HepG2 (cell line): ENCODE measurements around the gene TRPT1. TPM values are rescaled to one million over a fixed set of nuclear protein-coding genes. Genes with fewer than 3 reads are reported as not detected.

Experiments
- ATAC-seq: fragments of 200-7000 bp; cut with Tn5 transposase; 3 replicates; pipeline ENCODE4 v1.9.1; 2020; ENCODE audit warnings: mild to moderate bottlenecking, moderate library complexity
- BruUV-seq: library from RNA; stranded (reverse); fragments of 400-500 nt; replicated peaks from 2 replicates; lab custom pipeline; 2021; lab: Mats Ljungman, UMichigan
- CTCF ChIA-PET: fragments of 300-600 bp; formaldehyde crosslinking; extraction: SDS; loops from one replicate; lab custom pipeline; 2021; ENCODE audit warnings: low total read pairs, inconsistent platforms, low intra/inter-chr PET ratio; lab: Yijun Ruan, JAX
- POLR2A ChIA-PET: fragments of 350-600 bp; sonication (Branson Sonifier 250); formaldehyde crosslinking; loops from one replicate; lab custom pipeline; 2020; ENCODE audit warnings: antibody characterized with exemption, inconsistent platforms; lab: Yijun Ruan, JAX
- DNase-seq: peaks from one replicate; pipeline ENCODE4 v3.0.0-alpha.2; 2015; ENCODE audit warnings: low spot score
- FAIRE-seq: peaks from 3 replicates; lab custom pipeline; 2011; peaks lifted over from hg19 to GRCh38; lab: Jason Lieb, UNC
- H2AFZ ChIP-seq: one replicate; pipeline ENCODE4 v1.6.1; 2011; ENCODE audit warnings: low read length, inconsistent platforms
- H3K27ac ChIP-seq: fragments of 300-600 bp; 3 replicates; pipeline ENCODE4 v1.8.0; 2011; ENCODE audit warnings: mixed run types, mild to moderate bottlenecking, mixed read lengths, low read length, inconsistent platforms; ENCODE audit not compliant: insufficient read depth; ENCODE audit errors: extremely low read length
- H3K27me3 ChIP-seq, 2 experiments: fragments of 200-600 bp in 1 of 2; 2 replicates in 1 of 2; 3 replicates in 1 of 2; pipeline versions ENCODE4 v1.6.0 to v1.8.0; 2011; ENCODE audit warnings: low read length in 2 of 2, mild to moderate bottlenecking in 2 of 2, moderate library complexity in 2 of 2, inconsistent platforms in 1 of 2; ENCODE audit not compliant: insufficient read depth in 2 of 2, control insufficient read depth in 1 of 2
- H3K36me3 ChIP-seq, 2 experiments: fragments of 200-600 bp in 1 of 2; replicated peaks in 1 of 2; 2 replicates in 1 of 2; 3 replicates in 1 of 2; pipeline versions ENCODE4 v1.5.1 to v1.8.0; 2011; ENCODE audit warnings: low read length in 2 of 2, inconsistent platforms in 1 of 2; ENCODE audit not compliant: insufficient read depth in 2 of 2, control insufficient read depth in 1 of 2
- H3K4me1 ChIP-seq: 2 replicates; pipeline ENCODE4 v1.5.1; 2012; ENCODE audit warnings: low read length, inconsistent platforms; ENCODE audit not compliant: insufficient read depth
- H3K4me2 ChIP-seq: 2 replicates; pipeline ENCODE4 v1.6.0; 2011; ENCODE audit warnings: low read depth, low read length, inconsistent platforms
- H3K4me3 ChIP-seq, 3 experiments: fragments of 200-600 bp in 1 of 3; sonication (generic), shearing (Covaris generic) in 1 of 3; replicated peaks in 1 of 3; 2 replicates each; pipeline ENCODE4 v1.5.1; 2011 to 2016; ENCODE audit warnings: low read length in 3 of 3, inconsistent platforms in 2 of 3, low read depth in 2 of 3, mild to moderate bottlenecking in 2 of 3, control low read depth in 1 of 3, mixed read lengths in 1 of 3; ENCODE audit not compliant: insufficient read depth in 1 of 3
- H3K79me2 ChIP-seq: one replicate; pipeline ENCODE4 v1.6.1; 2011; ENCODE audit warnings: low read length, inconsistent platforms; ENCODE audit not compliant: insufficient read depth
- H3K9ac ChIP-seq: 2 replicates; pipeline ENCODE4 v1.6.0; 2011; ENCODE audit warnings: mild to moderate bottlenecking, low read depth, low read length, inconsistent platforms; ENCODE audit not compliant: insufficient read depth
- H3K9me3 ChIP-seq: 2 replicates; pipeline ENCODE4 v1.5.1; 2012; ENCODE audit warnings: mild to moderate bottlenecking, low read length
- H4K20me1 ChIP-seq: 2 replicates; pipeline ENCODE4 v1.6.0; 2011; ENCODE audit warnings: inconsistent platforms, mild to moderate bottlenecking, low read length, moderate library complexity; ENCODE audit not compliant: insufficient read depth
- IKZF4 ChIP-seq: sonication (generic); formaldehyde crosslinking; IDR thresholded peaks from 2 replicates; pipeline ENCODE4 v1.5.1; 2020; ENCODE audit warnings: borderline replicate concordance, mild to moderate bottlenecking, low read depth, missing genetic modification reagents; ENCODE audit errors: not compliant biosample characterization
- KDM6A ChIP-seq: IDR thresholded peaks from 2 replicates; pipeline ENCODE4 v1.6.1; 2016; ENCODE audit warnings: low read depth
- PCBP2 ChIP-seq: fragments of 200-400 bp; formaldehyde crosslinking; optimal IDR thresholded peaks from 2 replicates; pipeline ENCODE3; 2018; ENCODE audit warnings: low read length, low read depth; ENCODE audit not compliant: poor library complexity, severe bottlenecking
- PREB ChIP-seq: sonication (generic); formaldehyde crosslinking; IDR thresholded peaks from 2 replicates; pipeline ENCODE4 v1.4.0; 2020; ENCODE audit warnings: missing genetic modification reagents
- SRY ChIP-seq: sonication (generic); formaldehyde crosslinking; IDR thresholded peaks from 2 replicates; pipeline ENCODE4 v1.8.0; 2022; ENCODE audit warnings: mild to moderate bottlenecking, missing genetic modification reagents
- WGBS: methylation state at CpG from one replicate; pipeline ENCODE4 v1.1.6; 2017; ENCODE audit warnings: low lambda C conversion rate; 5-methylcytosine and 5-hydroxymethylcytosine counted together
- in situ Hi-C: cut with HindIII; loops from 2 replicates; pipeline ENCODE4 v1.10.0; 2017; ENCODE audit warnings: low pct_unique_long_range_greater_than_20kb; ENCODE audit not compliant: extremely low pct_ligation_motif_present
- intact Hi-C: fragments of 100-400 bp; cut with micrococcal nuclease; formaldehyde crosslinking; loops from one replicate; pipeline ENCODE4 v1.10.0; 2022; ENCODE audit not compliant: unreplicated experiment
- polyA plus RNA-seq, 8 experiments: library from polyadenylated mRNA; depleted of rRNA in 3 of 8; stranded (reverse) in 7 of 8; unstranded in 1 of 8; fragments of >200 nt; fragmentation: Illumina TruSeq in 4 of 8; extraction: Trizol in 4 of 8; gene quantifications; 2 replicates each; pipeline versions ENCODE4 v1.2.1 to v1.2.3, GENCODE V29; 2011 to 2016; ENCODE audit warnings: low read depth in 4 of 8, missing spikeins in 1 of 8, mixed read lengths in 1 of 8; ENCODE audit not compliant: insufficient read depth in 1 of 8
- total RNA-seq, 5 experiments: library from RNA; depleted of rRNA; stranded (reverse); fragments of >200 nt; fragmentation: Illumina TruSeq; extraction: Trizol; gene quantifications; 2 replicates each; pipeline ENCODE4 v1.2.3, GENCODE V29; 2016; ENCODE audit warnings: low read depth in 1 of 5

Gene TRPT1
- total and polyA plus RNA-seq, 2 of the 13 experiments (the other 11 are each of a cell fraction or from before 2014, with no cell fraction given) = 24.8 to 40.7 TPM

GRCh38 chr11:64211181-64211872 lies 14.7 kb downstream of the TRPT1 start:
- Histone ChIP-seq H3K9me3 (no peaks in the 10 kb centered on the region), H3K4me1 (peaks cover 17% of the 10 kb centered on the region), H3K27ac (no peak overlapping the region), H4K20me1 (no peaks in the 10 kb centered on the region), H3K79me2 (no peaks in the 10 kb centered on the region), H3K9ac (no peak overlapping the region), H3K4me3 (no peak overlapping the region), H2AFZ (no peak overlapping the region), H3K27me3 (peaks cover 0 to 1% of the 10 kb centered on the region in 2 experiments; a peak in 1 of 5 replicates), H3K4me2 (no peak overlapping the region), H3K36me3 (peaks cover 0 to 3% of the 10 kb centered on the region in 2 experiments; a peak in 2 of 5 replicates)
- ChIA-PET CTCF (no interaction called here), POLR2A (interaction anchor here (1.6 to 1.7 kb wide), 2 partner anchors 15 to 25 kb away, joined by 3 to 4 read pairs; partner anchors contain the start of genes NUDT22, STIP1 and TRPT1)
- FAIRE-seq (no peak), ATAC-seq (no peak), DNase-seq (no peak)
- no peak for TF ChIP-seq KDM6A (CRISPR knock-in tag)
- no peak for TF ChIP-seq IKZF4
- TF ChIP-seq PCBP2 = no peak
- no peak for TF ChIP-seq PREB
- no peak for TF ChIP-seq SRY (CRISPR knock-in tag)
- BruUV-seq = no TSS peak
- 82% methylated on average over 22 of the region's 30 CpGs for WGBS
- intact Hi-C loops = no loop called here
- in situ Hi-C loops = no loop called here
